HCT116 (cell line): ENCODE data around the gene NEXMIF. TPM values are rescaled to one million over a fixed set of nuclear protein-coding genes. Genes with fewer than 3 reads are reported as not detected.

Experiments
- ATAC-seq: fragments of 200-7000 bp; cut with Tn5 transposase; 2 replicates; pipeline ENCODE4 v1.9.1; 2020; ENCODE audit warnings: mild to moderate bottlenecking, moderate library complexity
- BruUV-seq: library from RNA; stranded (reverse); fragments of 400-500 nt; replicated peaks from 2 replicates; lab custom pipeline; 2021; lab: Mats Ljungman, UMichigan
- CTCF ChIA-PET: fragments of 300-600 bp; sonication (Branson Sonifier 250); formaldehyde crosslinking; loops from one replicate; lab custom pipeline; 2021; ENCODE audit warnings: antibody characterized with exemption; lab: Charles Lee
- POLR2A ChIA-PET: fragments of 300-600, 350-600 bp; sonication (Branson Sonifier 250); formaldehyde crosslinking; loops from one replicate; lab custom pipeline; 2021; ENCODE audit warnings: antibody characterized with exemption; lab: Charles Lee
- RAD21 ChIA-PET, 2 experiments: fragments of 300-600 bp; sonication (Branson Sonifier 250); formaldehyde crosslinking; loops; one replicate each; lab custom pipeline; 2023; ENCODE audit warnings: low total read pairs in 2 of 2; ENCODE audit not compliant: uncharacterized antibody in 2 of 2, unreplicated experiment in 2 of 2, low non-redundant PET in 1 of 2; lab: Charles Lee
- DNase-seq: peaks from one replicate; pipeline ENCODE4 v3.0.0-alpha.2; 2010; ENCODE audit warnings: low read depth, low spot score
- H2AFZ ChIP-seq: fragments of 200-600 bp; shearing (Covaris generic), sonication (generic); 2 replicates; pipeline ENCODE4 v1.6.1; 2017; ENCODE audit warnings: low read depth, mixed run types, mixed read lengths, antibody characterized with exemption, low read length; ENCODE audit not compliant: poor library complexity, severe bottlenecking
- H3K27ac ChIP-seq: 2 replicates; pipeline ENCODE4 v1.5.1; 2012; ENCODE audit warnings: low read depth, low read length
- H3K27me3 ChIP-seq: fragments of 200-600 bp; sonication (generic); 2 replicates; pipeline ENCODE4 v1.6.1; 2016; ENCODE audit warnings: mixed run types, low read length, mixed read lengths; ENCODE audit not compliant: insufficient read depth
- H3K36me3 ChIP-seq, 2 experiments: fragments of 200-500 bp in 1 of 2; fragments of 200-600 bp in 1 of 2; sonication (Bioruptor generic) in 1 of 2; sonication (generic) in 1 of 2; 2 replicates each; pipeline versions ENCODE4 v1.5.1 to v1.6.1; 2014 to 2016; ENCODE audit warnings: low read length in 2 of 2, inconsistent platforms in 1 of 2, mixed read lengths in 1 of 2, mixed run types in 1 of 2; ENCODE audit not compliant: insufficient read depth in 2 of 2, control insufficient read depth in 1 of 2
- H3K4me1 ChIP-seq, 2 experiments: fragments of 200-600 bp in 1 of 2; sonication (generic) in 1 of 2; 2 replicates each; pipeline versions ENCODE4 v1.5.1 to v1.6.1; 2012 to 2017; ENCODE audit warnings: low read length in 2 of 2, inconsistent platforms in 1 of 2, mild to moderate bottlenecking in 1 of 2, mixed read lengths in 1 of 2, mixed run types in 1 of 2, moderate library complexity in 1 of 2; ENCODE audit not compliant: insufficient read depth in 2 of 2, control insufficient read depth in 1 of 2
- H3K4me2 ChIP-seq: fragments of 200-600 bp; sonication (generic); 2 replicates; pipeline ENCODE4 v1.6.1; 2017; ENCODE audit warnings: mixed run types, low read length, mixed read lengths
- H3K4me3 ChIP-seq, 2 experiments: fragments of 200-600 bp in 1 of 2; sonication (generic) in 1 of 2; replicated peaks in 1 of 2; 2 replicates each; pipeline ENCODE4 v1.5.1; 2011 to 2016; ENCODE audit warnings: low read length in 2 of 2, control low read depth in 1 of 2, low read depth in 1 of 2, mild to moderate bottlenecking in 1 of 2, mixed read lengths in 1 of 2, mixed run types in 1 of 2
- H3K79me2 ChIP-seq: fragments of 200-600 bp; sonication (generic); 2 replicates; pipeline ENCODE4 v1.6.1; 2017; ENCODE audit warnings: mild to moderate bottlenecking, mixed run types, low read length, moderate library complexity, mixed read lengths; ENCODE audit not compliant: insufficient read depth
- H3K9ac ChIP-seq: fragments of 200-600 bp; sonication (generic); 2 replicates; pipeline ENCODE4 v1.6.1; 2016; ENCODE audit warnings: low read length, mixed read lengths
- H3K9me2 ChIP-seq: fragments of 200-600 bp; sonication (generic), shearing (Covaris generic); 2 replicates; pipeline ENCODE4 v1.6.1; 2017; ENCODE audit warnings: mixed run types, mild to moderate bottlenecking, moderate library complexity; ENCODE audit not compliant: insufficient read depth
- H3K9me3 ChIP-seq, 2 experiments: fragments of 200-500 bp in 1 of 2; fragments of 200-600 bp in 1 of 2; sonication (Bioruptor generic) in 1 of 2; sonication (generic) in 1 of 2; 2 replicates each; pipeline ENCODE4 v1.6.1; 2014 to 2017; ENCODE audit warnings: low read length in 2 of 2, mixed read lengths in 2 of 2, inconsistent platforms in 1 of 2, low read depth in 1 of 2, mild to moderate bottlenecking in 1 of 2, mixed run types in 1 of 2, moderate library complexity in 1 of 2; ENCODE audit not compliant: control insufficient read depth in 1 of 2, insufficient read depth in 1 of 2
- H4K20me1 ChIP-seq: fragments of 200-600 bp; sonication (generic), shearing (Covaris generic); 2 replicates; pipeline ENCODE4 v1.6.1; 2017; ENCODE audit warnings: mixed run types, mild to moderate bottlenecking, moderate library complexity; ENCODE audit not compliant: insufficient read depth
- CBX3 ChIP-seq: IDR thresholded peaks from 2 replicates; pipeline ENCODE4 v1.6.1; 2012; ENCODE audit warnings: low read depth
- EGR1 ChIP-seq: IDR thresholded peaks from 2 replicates; pipeline ENCODE4 v1.6.1; 2012; ENCODE audit warnings: low read depth
- EZH2 ChIP-seq: fragments of 200-600 bp; sonication (generic); IDR thresholded peaks from 2 replicates; pipeline ENCODE4 v1.6.1; 2017; ENCODE audit warnings: antibody characterized with exemption, mixed run types
- POLR2AphosphoS5 ChIP-seq: IDR thresholded peaks from 2 replicates; pipeline ENCODE4 v1.6.1; 2011; ENCODE audit warnings: mild to moderate bottlenecking, low read depth, low read length, moderate library complexity
- SIN3A ChIP-seq: IDR thresholded peaks from 2 replicates; pipeline ENCODE4 v1.6.1; 2012; ENCODE audit warnings: low read depth
- SP1 ChIP-seq: IDR thresholded peaks from 2 replicates; pipeline ENCODE4 v1.6.1; 2012; ENCODE audit warnings: low read depth
- ZFX ChIP-seq: fragments of 450-650 bp; IDR thresholded peaks from 2 replicates; pipeline ENCODE4 v1.6.1; 2017
- intact Hi-C: fragments of 100-400 bp; cut with micrococcal nuclease; formaldehyde crosslinking; loops from 2 replicates; pipeline ENCODE4 v1.10.0; 2022
- total RNA-seq: library from RNA; stranded (reverse); gene quantifications from one replicate; pipeline ENCODE4 v1.2.1, GENCODE V29; 2021; ENCODE audit not compliant: unreplicated experiment
- TF ChIP-seq, protein P1 (sequence below): IDR thresholded peaks from 2 replicates; pipeline ENCODE4 v1.6.1; 2012; ENCODE audit warnings: low read depth
- TF ChIP-seq, protein P2 (sequence below): IDR thresholded peaks from 2 replicates; pipeline ENCODE4 v1.6.1; 2012
- TF ChIP-seq, protein P3 (sequence below): IDR thresholded peaks from 2 replicates; pipeline ENCODE4 v1.6.1; 2011; ENCODE audit warnings: mild to moderate bottlenecking, low read length, moderate library complexity; ENCODE audit not compliant: insufficient replicate concordance; ENCODE audit errors: extremely low read depth
- TF ChIP-seq, protein P4 (sequence below): IDR thresholded peaks from 2 replicates; pipeline ENCODE4 v1.6.1; 2012

The NEXMIF gene
- total RNA-seq, 1 experiment from 2014 or later: not detected

DNA sequence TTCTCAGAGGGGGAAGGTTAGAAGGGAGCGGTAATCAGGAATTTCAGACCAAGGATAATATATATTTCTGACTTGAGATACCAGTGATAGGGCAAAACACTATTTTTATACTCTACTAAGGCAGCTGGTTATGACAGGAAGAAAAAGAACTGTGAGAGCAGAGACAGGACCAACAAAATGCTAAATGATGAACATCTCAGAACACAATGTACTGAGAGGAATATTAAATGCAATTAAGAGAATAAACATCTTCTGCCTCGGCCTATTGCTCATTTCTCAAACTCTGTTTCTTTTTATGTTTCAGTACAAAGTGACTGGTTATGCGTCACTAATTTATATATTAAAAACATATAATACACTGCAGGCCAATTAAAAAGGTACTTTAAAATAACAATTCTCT, 188.8 kb downstream of the NEXMIF start:
- BruUV-seq: no TSS peak
- Histone ChIP-seq H3K9ac (no peak overlapping the region), H3K79me2 (no peaks in the 10 kb centered on the region), H3K9me2 (no peaks in the 10 kb centered on the region), H3K27ac (no peak overlapping the region), H3K9me3 (no peaks in the 10 kb centered on the region), H3K27me3 (no peaks in the 10 kb centered on the region; the same call in 1 of the 2 replicates), H3K36me3 (no peaks in the 10 kb centered on the region), H3K4me2 (no peak overlapping the region), H3K4me1 (no peaks in the 10 kb centered on the region), H2AFZ (no peak overlapping the region), H4K20me1 (no peaks in the 10 kb centered on the region), H3K4me3 (no peak overlapping the region)
- intact Hi-C loops: no loop called here
- ChIA-PET POLR2A (no interaction called here), RAD21 (no interaction called here), CTCF (no interaction called here)
- DNase-seq (no peak), ATAC-seq (no peak)
- TF ChIP-seq POLR2AphosphoS5 (no peak), EZH2 (no peak), ZFX (no peak), SP1 (no peak), EGR1 (no peak), CBX3 (no peak), SIN3A (no peak)
- TF ChIP-seq, protein P1, sequence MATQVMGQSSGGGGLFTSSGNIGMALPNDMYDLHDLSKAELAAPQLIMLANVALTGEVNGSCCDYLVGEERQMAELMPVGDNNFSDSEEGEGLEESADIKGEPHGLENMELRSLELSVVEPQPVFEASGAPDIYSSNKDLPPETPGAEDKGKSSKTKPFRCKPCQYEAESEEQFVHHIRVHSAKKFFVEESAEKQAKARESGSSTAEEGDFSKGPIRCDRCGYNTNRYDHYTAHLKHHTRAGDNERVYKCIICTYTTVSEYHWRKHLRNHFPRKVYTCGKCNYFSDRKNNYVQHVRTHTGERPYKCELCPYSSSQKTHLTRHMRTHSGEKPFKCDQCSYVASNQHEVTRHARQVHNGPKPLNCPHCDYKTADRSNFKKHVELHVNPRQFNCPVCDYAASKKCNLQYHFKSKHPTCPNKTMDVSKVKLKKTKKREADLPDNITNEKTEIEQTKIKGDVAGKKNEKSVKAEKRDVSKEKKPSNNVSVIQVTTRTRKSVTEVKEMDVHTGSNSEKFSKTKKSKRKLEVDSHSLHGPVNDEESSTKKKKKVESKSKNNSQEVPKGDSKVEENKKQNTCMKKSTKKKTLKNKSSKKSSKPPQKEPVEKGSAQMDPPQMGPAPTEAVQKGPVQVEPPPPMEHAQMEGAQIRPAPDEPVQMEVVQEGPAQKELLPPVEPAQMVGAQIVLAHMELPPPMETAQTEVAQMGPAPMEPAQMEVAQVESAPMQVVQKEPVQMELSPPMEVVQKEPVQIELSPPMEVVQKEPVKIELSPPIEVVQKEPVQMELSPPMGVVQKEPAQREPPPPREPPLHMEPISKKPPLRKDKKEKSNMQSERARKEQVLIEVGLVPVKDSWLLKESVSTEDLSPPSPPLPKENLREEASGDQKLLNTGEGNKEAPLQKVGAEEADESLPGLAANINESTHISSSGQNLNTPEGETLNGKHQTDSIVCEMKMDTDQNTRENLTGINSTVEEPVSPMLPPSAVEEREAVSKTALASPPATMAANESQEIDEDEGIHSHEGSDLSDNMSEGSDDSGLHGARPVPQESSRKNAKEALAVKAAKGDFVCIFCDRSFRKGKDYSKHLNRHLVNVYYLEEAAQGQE: no peak
- TF ChIP-seq, protein P2, sequence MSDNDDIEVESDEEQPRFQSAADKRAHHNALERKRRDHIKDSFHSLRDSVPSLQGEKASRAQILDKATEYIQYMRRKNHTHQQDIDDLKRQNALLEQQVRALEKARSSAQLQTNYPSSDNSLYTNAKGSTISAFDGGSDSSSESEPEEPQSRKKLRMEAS: no peak
- TF ChIP-seq, protein P3, sequence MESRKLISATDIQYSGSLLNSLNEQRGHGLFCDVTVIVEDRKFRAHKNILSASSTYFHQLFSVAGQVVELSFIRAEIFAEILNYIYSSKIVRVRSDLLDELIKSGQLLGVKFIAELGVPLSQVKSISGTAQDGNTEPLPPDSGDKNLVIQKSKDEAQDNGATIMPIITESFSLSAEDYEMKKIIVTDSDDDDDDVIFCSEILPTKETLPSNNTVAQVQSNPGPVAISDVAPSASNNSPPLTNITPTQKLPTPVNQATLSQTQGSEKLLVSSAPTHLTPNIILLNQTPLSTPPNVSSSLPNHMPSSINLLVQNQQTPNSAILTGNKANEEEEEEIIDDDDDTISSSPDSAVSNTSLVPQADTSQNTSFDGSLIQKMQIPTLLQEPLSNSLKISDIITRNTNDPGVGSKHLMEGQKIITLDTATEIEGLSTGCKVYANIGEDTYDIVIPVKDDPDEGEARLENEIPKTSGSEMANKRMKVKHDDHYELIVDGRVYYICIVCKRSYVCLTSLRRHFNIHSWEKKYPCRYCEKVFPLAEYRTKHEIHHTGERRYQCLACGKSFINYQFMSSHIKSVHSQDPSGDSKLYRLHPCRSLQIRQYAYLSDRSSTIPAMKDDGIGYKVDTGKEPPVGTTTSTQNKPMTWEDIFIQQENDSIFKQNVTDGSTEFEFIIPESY: no peak
- TF ChIP-seq, protein P4, sequence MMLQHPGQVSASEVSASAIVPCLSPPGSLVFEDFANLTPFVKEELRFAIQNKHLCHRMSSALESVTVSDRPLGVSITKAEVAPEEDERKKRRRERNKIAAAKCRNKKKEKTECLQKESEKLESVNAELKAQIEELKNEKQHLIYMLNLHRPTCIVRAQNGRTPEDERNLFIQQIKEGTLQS: no peak
